Neural cell (in vitro differentiated cells): ENCODE measurements around the gene PC. TPM values are rescaled to one million over a fixed set of nuclear protein-coding genes. Genes with fewer than 3 reads are reported as not detected.

Experiments
- H2AFZ ChIP-seq: fragments of 200-600, 300-800 bp; sonication (generic), shearing (Covaris generic); 2 replicates; pipeline ENCODE4 v1.6.0; 2014; ENCODE audit warnings: low read depth, mild to moderate bottlenecking, antibody characterized with exemption, low read length, moderate library complexity
- H3F3A ChIP-seq: fragments of 200-600 bp; shearing (Covaris generic); 2 replicates; pipeline ENCODE4 v1.6.1; 2016; ENCODE audit warnings: mild to moderate bottlenecking, moderate library complexity, mixed read lengths, antibody characterized with exemption, low read length; ENCODE audit not compliant: insufficient read depth, poor library complexity, severe bottlenecking
- H3K27ac ChIP-seq: fragments of 200-600, 300-800 bp; sonication (generic), shearing (Covaris generic); 2 replicates; pipeline ENCODE4 v1.5.1; 2014; ENCODE audit warnings: mild to moderate bottlenecking, low read length, moderate library complexity
- H3K27me3 ChIP-seq: fragments of 300-800, 200-600 bp; sonication (generic), shearing (Covaris generic); 2 replicates; pipeline ENCODE4 v1.6.0; 2014; ENCODE audit warnings: mild to moderate bottlenecking, low read depth, low read length, moderate library complexity; ENCODE audit not compliant: insufficient read depth
- H3K36me3 ChIP-seq: fragments of 300-800, 200-600 bp; sonication (generic), shearing (Covaris generic); 2 replicates; pipeline ENCODE4 v1.5.1; 2014; ENCODE audit warnings: mild to moderate bottlenecking, antibody characterized with exemption, low read length, moderate library complexity; ENCODE audit not compliant: insufficient read depth
- H3K4me2 ChIP-seq: fragments of 300-800, 200-600 bp; sonication (generic), shearing (Covaris generic); 2 replicates; pipeline ENCODE4 v1.6.0; 2014; ENCODE audit warnings: mild to moderate bottlenecking, low read length
- H3K4me3 ChIP-seq: fragments of 300-800, 200-600 bp; sonication (generic), shearing (Covaris generic); 2 replicates; pipeline ENCODE4 v1.5.1; 2014; ENCODE audit warnings: mild to moderate bottlenecking, low read length, moderate library complexity
- H3K79me2 ChIP-seq: fragments of 200-600 bp; shearing (Covaris generic); replicated peaks from 2 replicates; pipeline ENCODE4 v1.6.0; 2014; ENCODE audit warnings: mild to moderate bottlenecking, low read length, moderate library complexity; ENCODE audit not compliant: insufficient read depth
- H3K9ac ChIP-seq: fragments of 300-800, 200-600 bp; sonication (generic), shearing (Covaris generic); 2 replicates; pipeline ENCODE4 v1.6.1; 2016; ENCODE audit warnings: mild to moderate bottlenecking, low read length, mixed read lengths
- H3K9me2 ChIP-seq: fragments of 200-600 bp; shearing (Covaris generic); 2 replicates; pipeline ENCODE4 v1.6.1; 2016; ENCODE audit warnings: mild to moderate bottlenecking, low read length, mixed read lengths; ENCODE audit not compliant: insufficient read depth
- H3K9me3 ChIP-seq: fragments of 200-600, 300-800 bp; sonication (generic), shearing (Covaris generic); 2 replicates; pipeline ENCODE4 v1.6.1; 2016; ENCODE audit warnings: mild to moderate bottlenecking, mixed run types, low read length, moderate library complexity, mixed read lengths
- H4K20me1 ChIP-seq: fragments of 200-600 bp; shearing (Covaris generic); 2 replicates; pipeline ENCODE4 v1.6.1; 2016; ENCODE audit warnings: mild to moderate bottlenecking, mixed run types; ENCODE audit not compliant: insufficient read depth
- EP300 ChIP-seq: fragments of 450-650 bp; conservative IDR thresholded peaks from 2 replicates; pipeline ENCODE4 v1.6.1; 2014; ENCODE audit warnings: antibody characterized with exemption, mild to moderate bottlenecking, moderate library complexity; ENCODE audit not compliant: poor library complexity, severe bottlenecking
- EZH2 ChIP-seq: fragments of 200-600, 300-800 bp; shearing (Covaris generic), sonication (generic); IDR thresholded peaks from 2 replicates; pipeline ENCODE4 v1.6.1; 2014; ENCODE audit warnings: antibody characterized with exemption, low read length, borderline replicate concordance, mild to moderate bottlenecking; ENCODE audit not compliant: insufficient read depth, poor library complexity, severe bottlenecking
- MXI1 ChIP-seq: fragments of 450-650 bp; conservative IDR thresholded peaks from 2 replicates; pipeline ENCODE4 v1.6.1; 2014; ENCODE audit warnings: antibody characterized with exemption, mild to moderate bottlenecking; ENCODE audit not compliant: poor library complexity, severe bottlenecking
- POLR2AphosphoS5 ChIP-seq: IDR thresholded peaks from 2 replicates; pipeline ENCODE4 v1.6.1; 2012
- RAD21 ChIP-seq: fragments of 450-650 bp; conservative IDR thresholded peaks from 2 replicates; pipeline ENCODE4 v1.6.1; 2014; ENCODE audit warnings: antibody characterized with exemption, mild to moderate bottlenecking, moderate library complexity
- SMC3 ChIP-seq: fragments of 450-650 bp; conservative IDR thresholded peaks from 2 replicates; pipeline ENCODE4 v1.6.1; 2014; ENCODE audit warnings: antibody characterized with exemption, mild to moderate bottlenecking, moderate library complexity; ENCODE audit not compliant: poor library complexity
- TAF1 ChIP-seq: IDR thresholded peaks from 2 replicates; pipeline ENCODE4 v1.6.1; 2012; ENCODE audit warnings: low read depth
- polyA plus RNA-seq: library from polyadenylated mRNA; depleted of rRNA; stranded (reverse); fragments of >200 nt; gene quantifications from 2 replicates; pipeline ENCODE4 v1.2.3, GENCODE V29; 2014
- TF ChIP-seq, protein P1 (sequence below): fragments of 450-650 bp; IDR thresholded peaks from 2 replicates; pipeline ENCODE4 v1.5.1; 2014; ENCODE audit warnings: antibody characterized with exemption, mild to moderate bottlenecking, moderate library complexity; ENCODE audit not compliant: poor library complexity, severe bottlenecking
- TF ChIP-seq, protein P2 (sequence below): IDR thresholded peaks from 2 replicates; pipeline ENCODE4 v1.6.1; 2012; ENCODE audit warnings: borderline replicate concordance

Gene PC
- polyA plus RNA-seq, 1 donor from 2014 or later: 8.9 TPM

DNA sequence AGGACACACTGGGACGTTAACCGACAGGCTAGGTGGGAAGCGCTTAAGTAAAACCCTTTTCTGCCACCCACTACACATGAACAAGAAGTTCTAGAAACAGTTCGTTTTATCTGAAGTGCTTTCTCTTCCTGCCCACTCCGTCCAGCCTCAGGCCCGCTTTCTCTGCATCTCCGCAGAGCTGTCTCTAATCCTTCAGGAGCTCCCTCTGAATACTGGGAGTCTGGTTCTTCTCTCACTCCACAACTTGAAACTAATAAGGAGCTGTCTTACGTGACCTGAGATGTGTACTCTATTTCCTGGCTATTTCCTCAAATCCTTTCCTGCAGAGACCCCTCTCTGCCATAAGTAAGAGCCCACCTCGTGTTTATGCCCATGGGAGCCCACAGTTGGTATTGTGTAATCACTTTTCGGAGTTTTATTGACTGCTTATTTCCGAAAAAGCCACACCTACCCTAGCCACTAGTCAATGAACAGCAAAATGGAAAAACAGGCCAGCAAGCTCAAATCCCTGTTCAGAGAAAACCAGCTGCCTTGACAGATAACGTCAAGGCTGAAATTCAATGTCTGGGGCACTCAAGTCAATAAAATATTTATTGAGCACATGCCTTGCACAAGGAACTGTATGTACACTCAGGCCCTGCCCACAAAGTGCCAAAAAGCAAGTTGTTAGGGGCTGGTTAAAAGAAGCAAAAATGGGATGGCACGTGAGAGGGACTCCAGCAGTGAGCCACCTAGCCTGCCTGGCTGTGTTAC lies 4.9 kb downstream of the PC start:
- Histone ChIP-seq H3K4me3 (no peak overlapping the region), H3K4me2 (no peak overlapping the region), H3K9me3 (no peaks in the 10 kb centered on the region), H3K9ac (no peak overlapping the region), H2AFZ (no peak overlapping the region), H3K27me3 (no peaks in the 10 kb centered on the region), H3K79me2 (no peaks in the 10 kb centered on the region), H4K20me1 (no peaks in the 10 kb centered on the region), H3K27ac (no peak overlapping the region), H3F3A (no peaks in the 10 kb centered on the region), H3K9me2 (no peaks in the 10 kb centered on the region), H3K36me3 (no peaks in the 10 kb centered on the region)
- TF ChIP-seq, protein P1, sequence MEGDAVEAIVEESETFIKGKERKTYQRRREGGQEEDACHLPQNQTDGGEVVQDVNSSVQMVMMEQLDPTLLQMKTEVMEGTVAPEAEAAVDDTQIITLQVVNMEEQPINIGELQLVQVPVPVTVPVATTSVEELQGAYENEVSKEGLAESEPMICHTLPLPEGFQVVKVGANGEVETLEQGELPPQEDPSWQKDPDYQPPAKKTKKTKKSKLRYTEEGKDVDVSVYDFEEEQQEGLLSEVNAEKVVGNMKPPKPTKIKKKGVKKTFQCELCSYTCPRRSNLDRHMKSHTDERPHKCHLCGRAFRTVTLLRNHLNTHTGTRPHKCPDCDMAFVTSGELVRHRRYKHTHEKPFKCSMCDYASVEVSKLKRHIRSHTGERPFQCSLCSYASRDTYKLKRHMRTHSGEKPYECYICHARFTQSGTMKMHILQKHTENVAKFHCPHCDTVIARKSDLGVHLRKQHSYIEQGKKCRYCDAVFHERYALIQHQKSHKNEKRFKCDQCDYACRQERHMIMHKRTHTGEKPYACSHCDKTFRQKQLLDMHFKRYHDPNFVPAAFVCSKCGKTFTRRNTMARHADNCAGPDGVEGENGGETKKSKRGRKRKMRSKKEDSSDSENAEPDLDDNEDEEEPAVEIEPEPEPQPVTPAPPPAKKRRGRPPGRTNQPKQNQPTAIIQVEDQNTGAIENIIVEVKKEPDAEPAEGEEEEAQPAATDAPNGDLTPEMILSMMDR: no peak
- TF ChIP-seq RAD21 (no peak), EP300 (no peak), MXI1 (no peak), TAF1 (no peak), SMC3 (no peak), EZH2 (no peak), POLR2AphosphoS5 (no peak)
- TF ChIP-seq, protein P2, sequence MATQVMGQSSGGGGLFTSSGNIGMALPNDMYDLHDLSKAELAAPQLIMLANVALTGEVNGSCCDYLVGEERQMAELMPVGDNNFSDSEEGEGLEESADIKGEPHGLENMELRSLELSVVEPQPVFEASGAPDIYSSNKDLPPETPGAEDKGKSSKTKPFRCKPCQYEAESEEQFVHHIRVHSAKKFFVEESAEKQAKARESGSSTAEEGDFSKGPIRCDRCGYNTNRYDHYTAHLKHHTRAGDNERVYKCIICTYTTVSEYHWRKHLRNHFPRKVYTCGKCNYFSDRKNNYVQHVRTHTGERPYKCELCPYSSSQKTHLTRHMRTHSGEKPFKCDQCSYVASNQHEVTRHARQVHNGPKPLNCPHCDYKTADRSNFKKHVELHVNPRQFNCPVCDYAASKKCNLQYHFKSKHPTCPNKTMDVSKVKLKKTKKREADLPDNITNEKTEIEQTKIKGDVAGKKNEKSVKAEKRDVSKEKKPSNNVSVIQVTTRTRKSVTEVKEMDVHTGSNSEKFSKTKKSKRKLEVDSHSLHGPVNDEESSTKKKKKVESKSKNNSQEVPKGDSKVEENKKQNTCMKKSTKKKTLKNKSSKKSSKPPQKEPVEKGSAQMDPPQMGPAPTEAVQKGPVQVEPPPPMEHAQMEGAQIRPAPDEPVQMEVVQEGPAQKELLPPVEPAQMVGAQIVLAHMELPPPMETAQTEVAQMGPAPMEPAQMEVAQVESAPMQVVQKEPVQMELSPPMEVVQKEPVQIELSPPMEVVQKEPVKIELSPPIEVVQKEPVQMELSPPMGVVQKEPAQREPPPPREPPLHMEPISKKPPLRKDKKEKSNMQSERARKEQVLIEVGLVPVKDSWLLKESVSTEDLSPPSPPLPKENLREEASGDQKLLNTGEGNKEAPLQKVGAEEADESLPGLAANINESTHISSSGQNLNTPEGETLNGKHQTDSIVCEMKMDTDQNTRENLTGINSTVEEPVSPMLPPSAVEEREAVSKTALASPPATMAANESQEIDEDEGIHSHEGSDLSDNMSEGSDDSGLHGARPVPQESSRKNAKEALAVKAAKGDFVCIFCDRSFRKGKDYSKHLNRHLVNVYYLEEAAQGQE: no peak

DNA sequence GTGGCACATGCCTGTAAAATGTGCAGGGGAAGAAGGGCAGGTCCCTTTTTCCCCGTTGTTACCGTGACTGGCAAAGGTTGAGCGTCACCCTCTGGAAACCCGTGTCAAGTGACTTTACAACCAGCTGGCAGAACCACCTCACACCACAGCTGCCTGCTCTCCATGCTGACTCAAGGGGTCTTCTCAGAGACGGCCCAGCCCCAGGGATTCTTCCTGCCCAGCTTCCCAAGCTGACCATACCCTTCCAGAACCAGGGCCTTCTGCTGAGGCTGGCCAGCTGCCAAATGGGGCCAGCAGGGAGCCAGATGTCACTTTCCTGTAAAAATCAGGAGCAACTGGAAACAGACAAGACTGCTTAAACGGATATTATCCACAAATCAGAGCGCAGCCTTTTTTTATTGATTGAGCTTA lies 6.3 kb downstream of the PC start:
- Histone ChIP-seq H3K4me2 (no peak overlapping the region), H4K20me1 (no peaks in the 10 kb centered on the region), H3K9me2 (no peaks in the 10 kb centered on the region), H3K9me3 (no peaks in the 10 kb centered on the region), H3K4me3 (no peak overlapping the region), H3K36me3 (no peaks in the 10 kb centered on the region), H3K79me2 (no peaks in the 10 kb centered on the region), H3K27ac (no peak overlapping the region), H2AFZ (no peak overlapping the region), H3K27me3 (no peaks in the 10 kb centered on the region), H3K9ac (no peak overlapping the region), H3F3A (no peaks in the 10 kb centered on the region)
- TF ChIP-seq RAD21 (no peak), SMC3 (no peak), POLR2AphosphoS5 (no peak), TAF1 (no peak), MXI1 (no peak), EZH2 (no peak)
- TF ChIP-seq, protein P1: no peak
- TF ChIP-seq, protein P2: no peak
